ENCODE measurements around the gene VAV2. TPM values are rescaled to one million over a fixed set of nuclear protein-coding genes. Genes with fewer than 3 reads are reported as not detected.

VAV2 gene
- total and polyA plus RNA-seq, 4 donors, result 13.0 to 28.2 (median 16.3) TPM

DNA sequence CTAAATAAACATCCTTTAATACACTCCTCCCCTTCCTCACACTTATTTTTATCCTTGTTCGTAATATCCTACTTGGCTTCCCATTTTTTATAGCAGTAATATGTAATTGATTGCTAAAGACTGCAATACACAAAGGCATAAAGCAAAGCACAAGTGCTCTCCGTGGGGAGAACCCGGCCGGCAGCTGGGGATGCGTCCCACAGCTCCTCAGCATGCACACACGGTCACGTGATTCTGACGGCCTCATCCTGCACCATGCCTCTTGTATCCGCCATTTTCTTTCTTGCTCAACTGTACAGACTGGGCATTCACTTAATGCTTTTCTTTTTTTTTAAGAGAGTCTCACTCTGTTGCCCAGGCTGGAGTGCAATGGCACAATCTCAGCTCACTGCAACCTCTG, 36.0 kb upstream of the VAV2 start:
- Histone ChIP-seq H3K27me3 (ENCODE audit: control insufficient read depth in 3 of 3, insufficient read depth in 3 of 3, low read length in 2 of 3) (no peaks in the 10 kb centered on the region), H3K4me3 (no peak overlapping the region), H3K4me1 (ENCODE audit: control insufficient read depth in 5 of 5, insufficient read depth in 5 of 5, low read length in 5 of 5) (peaks cover 0 to 8% (median 3%) of the 10 kb centered on the region in 5 donors), H3K27ac (ENCODE audit: low read depth in 1 of 2, low read length in 1 of 2) (no peak overlapping the region), H3K9ac (ENCODE audit: insufficient read depth in 1 of 2, low read length in 2 of 2) (no peak overlapping the region), H3K36me3 (ENCODE audit: control insufficient read depth in 4 of 4, insufficient read depth in 4 of 4, low read length in 4 of 4) (peaks cover 5 to 24% (median 14%) of the 10 kb centered on the region in 4 donors), H3K9me3 (ENCODE audit: control insufficient read depth in 4 of 4, insufficient read depth in 3 of 4, low read length in 3 of 4) (no peaks in the 10 kb centered on the region)
- TF ChIP-seq, protein P1, sequence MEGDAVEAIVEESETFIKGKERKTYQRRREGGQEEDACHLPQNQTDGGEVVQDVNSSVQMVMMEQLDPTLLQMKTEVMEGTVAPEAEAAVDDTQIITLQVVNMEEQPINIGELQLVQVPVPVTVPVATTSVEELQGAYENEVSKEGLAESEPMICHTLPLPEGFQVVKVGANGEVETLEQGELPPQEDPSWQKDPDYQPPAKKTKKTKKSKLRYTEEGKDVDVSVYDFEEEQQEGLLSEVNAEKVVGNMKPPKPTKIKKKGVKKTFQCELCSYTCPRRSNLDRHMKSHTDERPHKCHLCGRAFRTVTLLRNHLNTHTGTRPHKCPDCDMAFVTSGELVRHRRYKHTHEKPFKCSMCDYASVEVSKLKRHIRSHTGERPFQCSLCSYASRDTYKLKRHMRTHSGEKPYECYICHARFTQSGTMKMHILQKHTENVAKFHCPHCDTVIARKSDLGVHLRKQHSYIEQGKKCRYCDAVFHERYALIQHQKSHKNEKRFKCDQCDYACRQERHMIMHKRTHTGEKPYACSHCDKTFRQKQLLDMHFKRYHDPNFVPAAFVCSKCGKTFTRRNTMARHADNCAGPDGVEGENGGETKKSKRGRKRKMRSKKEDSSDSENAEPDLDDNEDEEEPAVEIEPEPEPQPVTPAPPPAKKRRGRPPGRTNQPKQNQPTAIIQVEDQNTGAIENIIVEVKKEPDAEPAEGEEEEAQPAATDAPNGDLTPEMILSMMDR (IDR thresholded peaks at IDR 0.05; ENCODE audit: control extremely low read depth, extremely low read depth), result no peak
- DNase-seq (no peak), ATAC-seq (ENCODE audit: insufficient read depth, low FRiP score) (no peak)
- WGBS, 2 donors, result 92 to 95% methylated on average over 9 of the region's 9 CpGs

DNA sequence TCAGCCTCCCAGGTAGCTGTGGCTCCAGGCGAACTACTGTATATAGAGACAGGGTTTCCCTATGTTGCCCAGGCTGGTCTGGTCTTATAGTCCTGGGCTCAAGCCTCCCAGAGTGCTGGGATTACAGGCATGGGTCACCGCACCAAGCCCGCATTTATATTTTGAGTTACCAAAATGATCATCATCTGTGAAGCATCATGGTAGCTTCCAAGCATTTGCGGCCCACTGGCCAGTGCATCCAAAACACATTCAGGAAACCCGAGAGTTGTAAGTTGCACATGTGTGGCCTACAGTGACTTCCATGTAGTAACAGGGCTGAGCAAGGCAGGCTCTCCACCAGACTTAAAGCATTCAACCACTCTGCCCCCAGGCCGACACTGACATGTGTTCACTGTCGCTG, 35.4 kb upstream of the VAV2 start:
- no peak overlapping the region for H3K4me3 ChIP-seq
- no peak overlapping the region for H3K9ac ChIP-seq (ENCODE audit: insufficient read depth in 1 of 2, low read length in 2 of 2)
- H3K27me3 ChIP-seq (ENCODE audit: control insufficient read depth in 3 of 3, insufficient read depth in 3 of 3, low read length in 2 of 3), result no peaks in the 10 kb centered on the region
- TF ChIP-seq, protein P1 (IDR thresholded peaks at IDR 0.05; ENCODE audit: control extremely low read depth, extremely low read depth), result no peak
- ATAC-seq (ENCODE audit: insufficient read depth, low FRiP score) (no peak), DNase-seq (no peak)
- H3K9me3 ChIP-seq (ENCODE audit: control insufficient read depth in 4 of 4, insufficient read depth in 3 of 4, low read length in 3 of 4), result no peaks in the 10 kb centered on the region
- 95 to 96% methylated on average over 7 of the region's 7 CpGs for WGBS, 2 donors
- peaks cover 2 to 23% (median 11%) of the 10 kb centered on the region in 4 donors for H3K36me3 ChIP-seq (ENCODE audit: control insufficient read depth in 4 of 4, insufficient read depth in 4 of 4, low read length in 4 of 4)
- H3K4me1 ChIP-seq (ENCODE audit: control insufficient read depth in 5 of 5, insufficient read depth in 5 of 5, low read length in 5 of 5), result peaks cover 0 to 8% (median 3%) of the 10 kb centered on the region in 5 donors
- H3K27ac ChIP-seq (ENCODE audit: low read depth in 1 of 2, low read length in 1 of 2), result no peak overlapping the region

DNA sequence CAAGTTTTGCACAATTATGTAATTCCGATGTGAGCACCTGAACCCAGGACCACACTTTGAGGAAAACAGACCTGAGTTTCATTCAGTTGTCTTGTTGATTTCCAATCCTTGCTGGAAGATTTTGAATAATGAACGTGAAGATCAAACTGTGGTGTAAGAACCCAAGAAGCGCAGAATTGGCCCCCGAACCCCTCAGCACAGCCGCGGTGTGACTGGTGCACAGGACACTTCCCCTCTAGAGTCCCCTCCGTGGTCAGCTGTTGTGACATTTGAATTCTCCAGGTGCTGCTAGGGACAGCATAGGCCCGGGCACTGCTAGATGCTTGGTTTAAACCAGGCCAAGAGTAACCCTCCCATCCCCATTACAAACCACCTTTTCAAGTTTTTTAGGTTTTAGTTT, 34.9 kb upstream of the VAV2 start:
- H3K36me3 ChIP-seq (ENCODE audit: control insufficient read depth in 4 of 4, insufficient read depth in 4 of 4, low read length in 4 of 4), result peaks cover 2 to 23% (median 10%) of the 10 kb centered on the region in 4 donors
- no peak for DNase-seq
- no peak overlapping the region for H3K4me3 ChIP-seq
- 68 to 91% methylated on average over 8 of the region's 8 CpGs for WGBS, 2 donors
- ATAC-seq (ENCODE audit: insufficient read depth, low FRiP score), result no peak
- no peaks in the 10 kb centered on the region for H3K9me3 ChIP-seq (ENCODE audit: control insufficient read depth in 4 of 4, insufficient read depth in 3 of 4, low read length in 3 of 4)
- no peak overlapping the region for H3K9ac ChIP-seq (ENCODE audit: insufficient read depth in 1 of 2, low read length in 2 of 2)
- TF ChIP-seq, protein P1 (IDR thresholded peaks at IDR 0.05; ENCODE audit: control extremely low read depth, extremely low read depth), result no peak
- peaks cover 0 to 8% (median 3%) of the 10 kb centered on the region in 5 donors for H3K4me1 ChIP-seq (ENCODE audit: control insufficient read depth in 5 of 5, insufficient read depth in 5 of 5, low read length in 5 of 5)
- H3K27me3 ChIP-seq (ENCODE audit: control insufficient read depth in 3 of 3, insufficient read depth in 3 of 3, low read length in 2 of 3), result no peaks in the 10 kb centered on the region
- no peak overlapping the region for H3K27ac ChIP-seq (ENCODE audit: low read depth in 1 of 2, low read length in 1 of 2)

DNA sequence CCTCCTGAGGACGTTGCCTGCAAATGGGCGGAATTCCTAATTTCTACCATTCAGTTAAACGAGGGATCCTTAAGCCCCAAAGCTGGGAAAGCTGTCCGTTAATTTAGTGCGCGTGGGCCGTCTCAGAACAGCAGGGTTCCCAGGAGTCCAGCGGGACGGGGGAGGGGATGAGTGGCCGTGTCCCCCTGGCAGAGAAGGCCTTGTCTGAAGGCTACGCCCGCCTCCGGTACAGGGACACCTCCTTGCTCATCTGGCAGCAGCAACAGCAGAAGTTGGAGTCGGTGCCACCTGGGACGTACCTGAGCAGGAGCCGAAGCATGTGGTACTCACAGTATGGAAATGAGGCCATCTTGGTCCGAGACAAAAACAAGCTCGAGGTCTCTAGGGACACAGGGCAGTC, 34.5 kb upstream of the VAV2 start:
- H3K4me3 ChIP-seq, result no peak overlapping the region
- no peaks in the 10 kb centered on the region for H3K27me3 ChIP-seq (ENCODE audit: control insufficient read depth in 3 of 3, insufficient read depth in 3 of 3, low read length in 2 of 3)
- WGBS, 2 donors, result 91 to 93% methylated on average over 18 of the region's 18 CpGs
- ATAC-seq (ENCODE audit: insufficient read depth, low FRiP score) (no peak), DNase-seq (no peak)
- peaks cover 2 to 21% (median 8%) of the 10 kb centered on the region in 4 donors for H3K36me3 ChIP-seq (ENCODE audit: control insufficient read depth in 4 of 4, insufficient read depth in 4 of 4, low read length in 4 of 4)
- H3K9ac ChIP-seq (ENCODE audit: insufficient read depth in 1 of 2, low read length in 2 of 2), result no peak overlapping the region
- peaks cover 0 to 8% (median 3%) of the 10 kb centered on the region in 5 donors for H3K4me1 ChIP-seq (ENCODE audit: control insufficient read depth in 5 of 5, insufficient read depth in 5 of 5, low read length in 5 of 5)
- H3K9me3 ChIP-seq (ENCODE audit: control insufficient read depth in 4 of 4, insufficient read depth in 3 of 4, low read length in 3 of 4), result no peaks in the 10 kb centered on the region
- H3K27ac ChIP-seq (ENCODE audit: low read depth in 1 of 2, low read length in 1 of 2), result no peak overlapping the region
- TF ChIP-seq, protein P1 (IDR thresholded peaks at IDR 0.05; ENCODE audit: control extremely low read depth, extremely low read depth), result no peak
